Testis (tissue), 3 donors: ENCODE measurements around the gene PLEK2. TPM values are rescaled to one million over a fixed set of nuclear protein-coding genes. Genes with fewer than 3 reads are reported as not detected.
"Not testable (repeated sequence)": the region's sequence is repeated elsewhere in the genome, so short reads cannot be mapped to it uniquely, and the experiment has no call there.

Experiments used
- DNase-seq: peaks from one replicate; pipeline ENCODE4 v3.0.0-alpha.2; 2019
- H3K27ac ChIP-seq, 2 donors: fragments of 200-600 bp; sonication (generic); one replicate each; pipeline ENCODE4 v1.5.1; 2019
- H3K27me3 ChIP-seq: fragments of 200-600 bp; sonication (generic); one replicate; pipeline ENCODE4 v1.5.1; 2019
- H3K36me3 ChIP-seq: fragments of 200-600 bp; sonication (generic); one replicate; pipeline ENCODE4 v1.5.1; 2017; ENCODE audit warnings: low read depth; ENCODE audit errors: missing control alignments
- H3K4me1 ChIP-seq: fragments of 200-600 bp; sonication (generic); one replicate; pipeline ENCODE4 v1.5.1; 2019
- H3K4me3 ChIP-seq, 2 donors: fragments of 200-600 bp; sonication (generic); one replicate each; pipeline ENCODE4 v1.5.1; 2017 to 2019
- H3K9me3 ChIP-seq: fragments of 200-600 bp; sonication (generic); one replicate; pipeline ENCODE4 v1.5.1; 2017
- POLR2A ChIP-seq: fragments of 450-650 bp; IDR thresholded peaks from one replicate; pipeline ENCODE4 v1.6.1; 2017; ENCODE audit warnings: antibody characterized with exemption, mild to moderate bottlenecking, moderate library complexity
- WGBS, 2 donors: methylation state at CpG; one replicate each; pipeline ENCODE4 v1.1.5; 2018; 5-methylcytosine and 5-hydroxymethylcytosine counted together
- intact Hi-C: fragments of 100-400 bp; cut with DNase I; formaldehyde crosslinking; loops from one replicate; pipeline ENCODE4 v1.15.1; 2023; ENCODE audit warnings: low total_unique reads
- polyA plus RNA-seq: library from polyadenylated mRNA; stranded (reverse); fragments of 350-450 nt; fragmentation: Illumina TruSeq; extraction: RNeasy Lipid Tissue Mini Kit (QIAGEN cat#74804); gene quantifications from one replicate; pipeline ENCODE4 v1.2.3, GENCODE V29; 2014; ENCODE audit warnings: low read depth, low replicate concordance; ENCODE audit not compliant: insufficient read depth
- total RNA-seq, 2 donors: library from RNA; depleted of rRNA; stranded (reverse); fragments of >200 nt; gene quantifications; one replicate each; pipeline ENCODE4 v1.2.3, GENCODE V29; 2016
- TF ChIP-seq, protein P1 (sequence below), 3 experiments: fragments of 450-650 bp in 2 of 3; fragments of 200-600 bp in 1 of 3; sonication (generic) in 1 of 3; IDR thresholded peaks; one replicate each; pipeline ENCODE4 v1.5.1; 2016 to 2019; ENCODE audit warnings: antibody characterized with exemption in 3 of 3, mild to moderate bottlenecking in 2 of 3, moderate library complexity in 1 of 3

Gene PLEK2
- total and polyA plus RNA-seq, 3 donors from 2014 or later = 4.2 to 7.1 (median 5.7) TPM

DNA sequence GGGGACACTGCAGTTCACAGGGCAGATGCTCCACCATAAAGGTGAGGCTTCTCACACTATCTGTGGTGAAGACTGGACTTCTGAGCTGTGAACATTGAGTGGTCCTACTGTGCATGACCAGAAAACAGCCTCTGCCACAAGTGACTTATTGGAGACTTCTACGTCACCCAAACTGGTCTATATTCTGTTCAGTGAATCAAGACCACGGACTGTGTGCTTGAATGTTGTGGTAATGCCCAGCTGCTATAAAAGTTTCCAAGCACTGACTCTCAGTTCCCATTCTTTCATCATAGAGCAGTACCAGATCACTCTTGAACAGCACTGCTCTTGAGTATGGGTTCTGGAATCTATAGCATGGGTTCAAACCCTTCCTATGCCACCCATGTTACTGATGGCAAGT lies 4.8 kb upstream of the PLEK2 start:
- WGBS, 2 donors = 68 to 90% methylated on average over 2 of the region's 2 CpGs
- no peaks in the 10 kb centered on the region for H3K9me3 ChIP-seq
- TF ChIP-seq POLR2A = no peak
- TF ChIP-seq, protein P1, sequence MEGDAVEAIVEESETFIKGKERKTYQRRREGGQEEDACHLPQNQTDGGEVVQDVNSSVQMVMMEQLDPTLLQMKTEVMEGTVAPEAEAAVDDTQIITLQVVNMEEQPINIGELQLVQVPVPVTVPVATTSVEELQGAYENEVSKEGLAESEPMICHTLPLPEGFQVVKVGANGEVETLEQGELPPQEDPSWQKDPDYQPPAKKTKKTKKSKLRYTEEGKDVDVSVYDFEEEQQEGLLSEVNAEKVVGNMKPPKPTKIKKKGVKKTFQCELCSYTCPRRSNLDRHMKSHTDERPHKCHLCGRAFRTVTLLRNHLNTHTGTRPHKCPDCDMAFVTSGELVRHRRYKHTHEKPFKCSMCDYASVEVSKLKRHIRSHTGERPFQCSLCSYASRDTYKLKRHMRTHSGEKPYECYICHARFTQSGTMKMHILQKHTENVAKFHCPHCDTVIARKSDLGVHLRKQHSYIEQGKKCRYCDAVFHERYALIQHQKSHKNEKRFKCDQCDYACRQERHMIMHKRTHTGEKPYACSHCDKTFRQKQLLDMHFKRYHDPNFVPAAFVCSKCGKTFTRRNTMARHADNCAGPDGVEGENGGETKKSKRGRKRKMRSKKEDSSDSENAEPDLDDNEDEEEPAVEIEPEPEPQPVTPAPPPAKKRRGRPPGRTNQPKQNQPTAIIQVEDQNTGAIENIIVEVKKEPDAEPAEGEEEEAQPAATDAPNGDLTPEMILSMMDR (IDR thresholded peaks at IDR 0.05) = no peak
- DNase-seq = no peak
- intact Hi-C loops = no loop called here
- peaks cover 7% of the 10 kb centered on the region for H3K4me1 ChIP-seq
- no peak overlapping the region for H3K4me3 ChIP-seq
- H3K27me3 ChIP-seq = no peaks in the 10 kb centered on the region
- no peak overlapping the region for H3K27ac ChIP-seq
- no peaks in the 10 kb centered on the region for H3K36me3 ChIP-seq

DNA sequence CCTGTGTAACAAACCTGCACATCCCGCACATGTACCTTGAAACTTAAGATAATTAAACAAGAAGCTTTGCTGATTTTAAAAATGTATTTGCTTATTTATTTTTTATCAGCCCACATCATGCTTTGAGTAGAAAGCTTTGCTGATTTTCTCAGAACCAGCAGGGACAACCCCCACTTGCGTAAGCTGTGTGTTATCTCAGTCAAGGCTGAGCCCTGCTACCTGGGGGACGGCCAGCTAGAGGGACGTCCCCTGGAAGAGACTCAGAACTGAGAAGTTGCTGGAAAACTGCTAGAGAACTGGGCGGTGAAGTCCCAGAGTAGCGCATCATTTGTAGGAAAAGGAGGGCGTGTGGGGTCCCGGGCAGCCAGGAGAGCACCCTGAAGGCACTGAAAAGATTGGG lies 4.1 kb upstream of the PLEK2 start:
- peaks cover 7% of the 10 kb centered on the region for H3K4me1 ChIP-seq
- no peaks in the 10 kb centered on the region for H3K36me3 ChIP-seq
- H3K4me3 ChIP-seq = no peak overlapping the region
- 40 to 43% methylated on average over 8 of the region's 8 CpGs for WGBS, 2 donors
- no peak overlapping the region for H3K27ac ChIP-seq
- no peak for TF ChIP-seq POLR2A
- TF ChIP-seq, protein P1 (IDR thresholded peaks at IDR 0.05) = no peak
- H3K9me3 ChIP-seq = no peaks in the 10 kb centered on the region
- intact Hi-C loops = no loop called here
- peak; percentile 72 for DNase-seq
- no peaks in the 10 kb centered on the region for H3K27me3 ChIP-seq

DNA sequence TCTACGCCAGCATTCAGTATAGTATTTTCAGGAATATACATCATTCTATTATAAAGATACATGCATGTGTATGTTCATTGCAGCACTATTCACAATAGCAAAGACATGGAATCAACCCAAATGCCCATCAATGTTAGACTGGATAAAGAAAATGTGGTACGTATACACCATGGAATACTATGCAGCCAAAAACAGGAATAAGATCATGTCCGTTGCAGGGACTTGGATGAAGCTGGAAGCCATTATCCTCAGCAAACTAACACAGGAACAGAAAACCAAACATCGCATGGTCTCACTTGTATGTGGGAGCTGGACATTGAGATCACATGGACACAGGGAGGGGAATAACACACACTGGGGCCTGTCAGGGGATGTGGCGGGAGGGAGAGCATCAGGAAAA lies 3.6 kb upstream of the PLEK2 start:
- intact Hi-C loops, H3K36me3 ChIP-seq, H3K27me3 ChIP-seq, H3K27ac ChIP-seq, H3K4me1 ChIP-seq, DNase-seq, H3K9me3 ChIP-seq, H3K4me3 ChIP-seq: not testable (repeated sequence)
- WGBS, 2 donors = 81 to 87% methylated on average over 5 of the region's 5 CpGs

DNA sequence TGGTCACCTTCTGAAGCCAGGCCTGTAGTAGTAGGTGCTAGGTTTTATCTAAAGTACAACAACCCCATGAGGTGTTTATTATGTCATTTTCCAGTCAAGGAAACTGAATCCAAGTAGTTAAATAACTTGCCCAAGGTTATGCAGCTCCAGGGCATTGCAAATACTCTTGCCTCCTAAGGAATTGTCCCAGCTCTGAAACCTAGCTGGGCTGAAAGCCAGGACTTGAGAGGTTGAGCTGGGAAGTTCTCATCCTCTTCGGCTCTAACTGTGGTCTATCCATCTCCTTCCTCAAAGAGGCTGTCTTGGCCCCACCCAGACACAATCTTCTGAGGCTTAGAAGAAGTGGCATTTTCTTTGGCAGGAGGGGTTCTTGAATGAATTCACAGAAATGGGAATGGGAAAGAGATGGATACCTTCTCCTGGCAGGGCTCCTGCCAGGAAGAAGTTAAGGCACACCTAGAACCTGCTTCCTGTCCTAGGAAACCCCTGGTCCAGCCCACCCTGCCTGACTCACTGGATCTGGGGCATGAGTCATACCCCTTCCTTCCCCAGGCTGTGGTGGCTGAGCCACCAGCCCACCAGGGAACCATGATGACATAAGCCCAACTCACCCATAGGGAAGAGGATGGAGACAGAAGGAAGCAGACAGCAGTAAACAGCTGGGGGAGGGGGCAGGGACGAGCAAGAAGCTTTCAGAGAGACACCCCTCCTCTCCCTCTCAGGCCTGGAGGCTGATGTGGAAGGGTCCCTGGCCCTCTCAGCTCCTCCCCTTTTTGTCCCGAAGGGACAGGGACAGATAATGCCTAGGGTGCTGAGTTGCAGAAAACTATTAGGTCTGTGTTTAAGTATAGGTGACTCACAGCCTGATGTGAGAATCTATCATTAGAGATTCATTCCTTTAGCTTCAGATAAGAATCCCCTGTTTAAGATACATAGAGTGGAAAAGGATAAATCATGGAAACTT lies 2.1 kb upstream of the PLEK2 start:
- no peak overlapping the region for H3K4me3 ChIP-seq
- no peaks in the 10 kb centered on the region for H3K36me3 ChIP-seq
- peaks cover 7% of the 10 kb centered on the region for H3K4me1 ChIP-seq
- no peaks in the 10 kb centered on the region for H3K27me3 ChIP-seq
- DNase-seq = no peak
- no peaks in the 10 kb centered on the region for H3K9me3 ChIP-seq
- TF ChIP-seq, protein P1 (IDR thresholded peaks at IDR 0.05) = no peak
- TF ChIP-seq POLR2A = no peak
- 67 to 76% methylated on average over 3 of the region's 3 CpGs for WGBS, 2 donors
- intact Hi-C loops = no loop called here
- no peak overlapping the region for H3K27ac ChIP-seq

DNA sequence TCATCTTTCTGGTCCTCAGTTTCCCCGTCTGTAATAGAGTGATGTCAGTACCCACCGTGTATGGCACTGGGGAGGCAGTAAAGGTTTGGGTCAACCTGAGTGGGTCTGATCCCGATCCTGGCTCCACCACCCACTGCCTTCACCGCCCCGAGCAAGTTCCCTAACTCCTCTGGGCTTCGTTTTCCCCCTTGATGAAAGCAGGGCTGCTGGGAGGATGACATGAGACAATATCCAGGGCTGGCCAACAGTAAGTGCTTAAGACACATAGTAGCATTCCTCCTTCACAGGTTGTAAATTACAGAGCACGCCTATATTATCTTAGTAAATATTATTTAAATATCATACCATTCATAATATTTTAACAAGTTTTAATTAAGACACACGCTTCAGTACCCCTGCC lies 595 bp downstream of the PLEK2 start:
- TF ChIP-seq POLR2A = no peak
- TF ChIP-seq, protein P1 (IDR thresholded peaks at IDR 0.05) = no peak
- no peak for DNase-seq
- intact Hi-C loops = no loop called here
- Histone ChIP-seq H3K9me3 (no peaks in the 10 kb centered on the region), H3K4me3 (peak overlapping the region; percentile 45 to 49), H3K27ac (no peak overlapping the region), H3K36me3 (no peaks in the 10 kb centered on the region), H3K4me1 (peaks cover 5% of the 10 kb centered on the region), H3K27me3 (no peaks in the 10 kb centered on the region)
- WGBS, 2 donors = 29 to 37% methylated on average over 8 of the region's 8 CpGs
